ELF-1 (cell line): Measurements from ENCODE around the gene BTD.
"Not testable (repeated sequence)": the region's sequence is repeated elsewhere in the genome, so short reads cannot be mapped to it uniquely, and the experiment has no call there.

Source experiments
- DNase-seq: peaks from one replicate; pipeline ENCODE4 v3.0.0-alpha.2; 2016; ENCODE audit warnings: low read depth, low spot score

The BTD gene

GRCh38 chr3:15604584-15604983 lies 3.0 kb downstream of the BTD start:
- not testable (repeated sequence) for DNase-seq

- no peak for DNase-seq
Measured at GRCh38 chr3:15606434-15606891, 4.9 kb downstream of the BTD start.

GRCh38 chr3:15610082-15610759 lies 8.7 kb downstream of the BTD start:
- no peak for DNase-seq

- no peak for DNase-seq
Measured at GRCh38 chr3:15611018-15611417, 9.5 kb downstream of the BTD start.

GRCh38 chr3:15612001-15612400 lies 10.5 kb downstream of the BTD start:
- no peak for DNase-seq

- DNase-seq, result no peak
Measured at GRCh38 chr3:15614958-15615357, 13.4 kb downstream of the BTD start.

GRCh38 chr3:15616053-15616452 lies 14.5 kb downstream of the BTD start:
- no peak for DNase-seq

GRCh38 chr3:15619659-15620464 lies 18.3 kb downstream of the BTD start:
- DNase-seq, result not testable (repeated sequence)

GRCh38 chr3:15623535-15624440 lies 22.2 kb downstream of the BTD start:
- no peak for DNase-seq

- DNase-seq, result no peak
Measured at GRCh38 chr3:15628967-15629366, 27.4 kb downstream of the BTD start.

- peak; percentile 35 for DNase-seq
Measured at GRCh38 chr3:15629860-15630597, 28.5 kb downstream of the BTD start.

GRCh38 chr3:15630646-15631350 lies 29.3 kb downstream of the BTD start:
- no peak for DNase-seq

GRCh38 chr3:15631426-15632211 lies 30.1 kb downstream of the BTD start:
- DNase-seq, result peak; percentile 52

- DNase-seq, result no peak
Measured at GRCh38 chr3:15632212-15632580, 30.7 kb downstream of the BTD start.

- no peak for DNase-seq
Measured at GRCh38 chr3:15633159-15633558, 31.6 kb downstream of the BTD start.

GRCh38 chr3:15633766-15634598 lies 32.4 kb downstream of the BTD start:
- no peak for DNase-seq

- DNase-seq, result no peak
Measured at GRCh38 chr3:15634671-15635070, 33.1 kb downstream of the BTD start.

GRCh38 chr3:15635121-15635661 lies 33.6 kb downstream of the BTD start:
- no peak for DNase-seq
